ENCODE results near the gene OVOL1.
A peak's percentile ranks its signal among the peaks of the same experiment; 100 is the strongest.

The OVOL1 gene

DNA sequence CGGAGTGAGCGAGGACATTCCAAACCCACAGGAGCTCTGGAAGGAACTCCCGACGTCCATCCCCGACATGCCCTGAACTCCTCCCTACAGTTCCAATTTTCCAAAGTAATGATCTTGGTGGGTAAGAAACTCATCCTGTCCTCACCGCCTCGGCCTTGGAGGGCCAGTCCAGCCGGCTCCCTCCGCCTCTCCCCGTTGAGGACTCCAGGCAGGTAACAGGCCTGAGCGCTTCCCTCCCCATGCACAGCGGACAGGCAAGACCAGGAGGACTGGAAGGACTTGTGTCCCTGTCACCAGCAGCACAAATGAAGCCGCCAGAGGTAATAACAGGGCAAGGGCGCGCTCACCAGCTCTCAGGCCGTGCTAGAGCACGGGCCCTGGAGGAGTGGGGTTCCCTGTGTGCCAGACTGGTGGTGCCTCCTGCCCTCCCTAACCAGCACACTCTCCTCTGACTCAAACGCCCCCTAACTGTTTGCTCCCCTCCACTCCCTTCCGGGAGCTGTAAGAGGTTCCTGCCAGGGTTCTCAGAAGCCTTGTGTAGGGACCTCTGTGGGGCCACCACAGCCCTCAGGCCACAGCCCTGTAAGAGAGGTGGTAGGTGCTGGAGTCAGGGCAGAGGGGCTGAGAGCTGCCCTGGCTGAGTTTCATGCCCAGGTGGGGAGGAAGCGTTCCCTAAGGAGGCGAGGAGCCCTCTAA is 17.1 kb downstream of the OVOL1 start:
- H4K91ac ChIP-seq (ENCODE audit: low read length): no peak overlapping the region
- H3K9ac ChIP-seq (ENCODE audit: low read length): no peak overlapping the region
- H2AFZ ChIP-seq (ENCODE audit: low read depth, low read length): no peak overlapping the region
- no peak overlapping the region for H2BK5ac ChIP-seq (ENCODE audit: low read depth, low read length, poor library complexity, severe bottlenecking)
- H3K4me1 ChIP-seq (ENCODE audit: control insufficient read depth, insufficient read depth, low read depth, low read length): peaks cover 3% of the 10 kb centered on the region
- H2BK15ac ChIP-seq (ENCODE audit: low read depth, poor library complexity, severe bottlenecking): no peak overlapping the region
- H3K4me3 ChIP-seq (ENCODE audit: insufficient read depth in 1 of 2, low read depth in 1 of 2, low read length in 2 of 2): no peak overlapping the region
- no peak overlapping the region for H4K8ac ChIP-seq (ENCODE audit: low read length)
- H2BK12ac ChIP-seq (ENCODE audit: low read length in 2 of 2): no peak overlapping the region
- H3K23ac ChIP-seq (ENCODE audit: low read length in 2 of 2): no peak overlapping the region
- H3K4ac ChIP-seq (ENCODE audit: low read depth in 1 of 2, low read length in 2 of 2): no peak overlapping the region
- H3K79me1 ChIP-seq (replicated peaks; ENCODE audit: low read length, poor library complexity, severe bottlenecking): no peaks in the 10 kb centered on the region
- no peak overlapping the region for H3K18ac ChIP-seq (ENCODE audit: low read depth in 1 of 2, low read length in 2 of 2)
- 77% methylated on average over 15 of the region's 21 CpGs for WGBS
- H3K27ac ChIP-seq (ENCODE audit: low read length, poor library complexity, severe bottlenecking): no peak overlapping the region
- no peak for DNase-seq
- no peak overlapping the region for H2BK120ac ChIP-seq (ENCODE audit: low read depth, low read length)
- no peaks in the 10 kb centered on the region for H3K9me3 ChIP-seq (ENCODE audit: control insufficient read depth, low read length)
- H3K27me3 ChIP-seq (ENCODE audit: control insufficient read depth in 1 of 2, insufficient read depth in 1 of 2, low read length in 2 of 2): peaks cover 34 to 52% of the 10 kb centered on the region in 2 experiments
- no peak overlapping the region for H3K4me2 ChIP-seq (ENCODE audit: low read length, poor library complexity, severe bottlenecking)
- H3K14ac ChIP-seq (ENCODE audit: low read length in 2 of 2): no peak overlapping the region
- no peak overlapping the region for H2AK5ac ChIP-seq (ENCODE audit: low read length, severe bottlenecking)
- no peaks in the 10 kb centered on the region for H3K36me3 ChIP-seq (ENCODE audit: control insufficient read depth in 1 of 2, insufficient read depth in 2 of 2, low read depth in 1 of 2, low read length in 2 of 2)

DNA sequence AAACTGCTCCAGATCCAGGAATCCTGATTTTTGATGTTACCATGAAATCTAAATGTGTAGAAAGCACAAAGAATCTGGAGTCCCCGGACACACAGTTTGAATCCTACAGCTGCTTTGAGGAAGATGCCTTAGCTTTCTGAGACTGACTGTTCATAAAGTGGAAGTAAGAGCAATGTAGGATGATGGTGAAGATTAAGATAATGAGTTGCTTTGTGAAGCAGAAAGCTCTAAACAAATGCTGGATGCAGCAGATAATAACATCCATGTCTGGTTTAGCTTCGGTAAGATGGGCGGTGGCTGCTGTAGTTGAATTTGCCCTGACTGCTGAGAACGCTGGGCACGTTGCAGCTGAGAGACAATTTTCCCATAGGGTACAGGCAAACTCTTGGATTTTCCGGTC is 20.1 kb downstream of the OVOL1 start:
- Histone ChIP-seq H3K9me3 (ENCODE audit: control insufficient read depth, low read length) (no peaks in the 10 kb centered on the region), H3K4me3 (ENCODE audit: insufficient read depth in 1 of 2, low read depth in 1 of 2, low read length in 2 of 2) (no peak overlapping the region), H3K27me3 (ENCODE audit: control insufficient read depth in 1 of 2, insufficient read depth in 1 of 2, low read length in 2 of 2) (peaks cover 35 to 42% of the 10 kb centered on the region in 2 experiments), H2AK5ac (ENCODE audit: low read length, severe bottlenecking) (no peak overlapping the region), H2BK5ac (ENCODE audit: low read depth, low read length, poor library complexity, severe bottlenecking) (no peak overlapping the region), H3K4me1 (ENCODE audit: control insufficient read depth, insufficient read depth, low read depth, low read length) (peaks cover 2% of the 10 kb centered on the region), H3K79me1 (replicated peaks; ENCODE audit: low read length, poor library complexity, severe bottlenecking) (no peaks in the 10 kb centered on the region), H3K27ac (ENCODE audit: low read length, poor library complexity, severe bottlenecking) (no peak overlapping the region), H3K14ac (ENCODE audit: low read length in 2 of 2) (no peak overlapping the region), H3K9ac (ENCODE audit: low read length) (no peak overlapping the region), H3K18ac (ENCODE audit: low read depth in 1 of 2, low read length in 2 of 2) (no peak overlapping the region), H2BK12ac (ENCODE audit: low read length in 2 of 2) (no peak overlapping the region), H3K4ac (ENCODE audit: low read depth in 1 of 2, low read length in 2 of 2) (no peak overlapping the region), H2BK15ac (ENCODE audit: low read depth, poor library complexity, severe bottlenecking) (no peak overlapping the region), H4K8ac (ENCODE audit: low read length) (no peak overlapping the region), H3K4me2 (ENCODE audit: low read length, poor library complexity, severe bottlenecking) (no peak overlapping the region), H2BK120ac (ENCODE audit: low read depth, low read length) (no peak overlapping the region), H3K23ac (ENCODE audit: low read length in 2 of 2) (no peak overlapping the region), H4K91ac (ENCODE audit: low read length) (no peak overlapping the region), H3K36me3 (ENCODE audit: control insufficient read depth in 1 of 2, insufficient read depth in 2 of 2, low read depth in 1 of 2, low read length in 2 of 2) (no peaks in the 10 kb centered on the region), H2AFZ (ENCODE audit: low read depth, low read length) (no peak overlapping the region)
- 89% methylated on average over 6 of the region's 6 CpGs for WGBS
- DNase-seq: no peak

DNA sequence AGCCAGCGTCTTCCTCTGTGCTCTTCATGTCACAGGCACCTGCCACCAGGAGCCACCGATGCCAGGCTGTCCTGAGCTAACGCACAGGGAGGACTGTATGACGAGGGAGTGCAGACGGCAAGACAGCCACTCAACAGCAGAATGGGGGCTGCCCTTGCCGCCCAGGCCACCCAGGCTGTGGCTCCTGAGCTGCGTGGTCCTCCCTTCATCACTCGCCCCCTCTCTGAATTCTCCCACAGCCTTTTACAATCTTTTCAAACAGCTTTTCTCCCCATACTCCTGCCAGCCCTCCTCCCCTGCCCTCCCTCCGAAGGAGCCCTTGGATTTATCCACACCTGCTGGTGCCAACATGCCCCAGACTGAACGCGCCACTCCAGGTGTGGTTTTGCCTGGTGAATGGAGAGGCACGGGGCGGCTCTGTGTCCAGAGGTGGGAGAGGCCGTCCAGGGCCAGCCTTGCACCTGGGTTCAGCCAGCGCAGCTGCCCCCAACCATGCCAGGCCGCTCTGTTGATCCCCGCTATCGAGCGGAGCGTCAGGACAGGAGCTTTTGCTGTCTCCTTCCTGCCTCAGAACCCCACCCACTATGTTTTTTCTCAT is 22.0 kb downstream of the OVOL1 start:
- Histone ChIP-seq H3K4me2 (ENCODE audit: low read length, poor library complexity, severe bottlenecking) (no peak overlapping the region), H3K79me1 (replicated peaks; ENCODE audit: low read length, poor library complexity, severe bottlenecking) (no peaks in the 10 kb centered on the region), H3K14ac (ENCODE audit: low read length in 2 of 2) (no peak overlapping the region), H2BK120ac (ENCODE audit: low read depth, low read length) (no peak overlapping the region), H2AFZ (ENCODE audit: low read depth, low read length) (no peak overlapping the region), H2BK15ac (ENCODE audit: low read depth, poor library complexity, severe bottlenecking) (no peak overlapping the region), H3K9me3 (ENCODE audit: control insufficient read depth, low read length) (no peaks in the 10 kb centered on the region), H3K27me3 (ENCODE audit: control insufficient read depth in 1 of 2, insufficient read depth in 1 of 2, low read length in 2 of 2) (peaks cover 21 to 35% of the 10 kb centered on the region in 2 experiments), H2BK5ac (ENCODE audit: low read depth, low read length, poor library complexity, severe bottlenecking) (no peak overlapping the region), H3K4me3 (ENCODE audit: insufficient read depth in 1 of 2, low read depth in 1 of 2, low read length in 2 of 2) (no peak overlapping the region), H3K36me3 (ENCODE audit: control insufficient read depth in 1 of 2, insufficient read depth in 2 of 2, low read depth in 1 of 2, low read length in 2 of 2) (no peaks in the 10 kb centered on the region), H3K4me1 (ENCODE audit: control insufficient read depth, insufficient read depth, low read depth, low read length) (peaks cover 2% of the 10 kb centered on the region), H3K9ac (ENCODE audit: low read length) (no peak overlapping the region), H3K18ac (ENCODE audit: low read depth in 1 of 2, low read length in 2 of 2) (no peak overlapping the region), H4K8ac (ENCODE audit: low read length) (peak overlapping the region; percentile 77), H4K91ac (ENCODE audit: low read length) (peak overlapping the region; percentile 50), H3K27ac (ENCODE audit: low read length, poor library complexity, severe bottlenecking) (no peak overlapping the region), H2BK12ac (ENCODE audit: low read length in 2 of 2) (no peak overlapping the region), H2AK5ac (ENCODE audit: low read length, severe bottlenecking) (no peak overlapping the region), H3K4ac (ENCODE audit: low read depth in 1 of 2, low read length in 2 of 2) (no peak overlapping the region), H3K23ac (ENCODE audit: low read length in 2 of 2) (no peak overlapping the region)
- 86% methylated on average over 20 of the region's 20 CpGs for WGBS
- no peak for DNase-seq

DNA sequence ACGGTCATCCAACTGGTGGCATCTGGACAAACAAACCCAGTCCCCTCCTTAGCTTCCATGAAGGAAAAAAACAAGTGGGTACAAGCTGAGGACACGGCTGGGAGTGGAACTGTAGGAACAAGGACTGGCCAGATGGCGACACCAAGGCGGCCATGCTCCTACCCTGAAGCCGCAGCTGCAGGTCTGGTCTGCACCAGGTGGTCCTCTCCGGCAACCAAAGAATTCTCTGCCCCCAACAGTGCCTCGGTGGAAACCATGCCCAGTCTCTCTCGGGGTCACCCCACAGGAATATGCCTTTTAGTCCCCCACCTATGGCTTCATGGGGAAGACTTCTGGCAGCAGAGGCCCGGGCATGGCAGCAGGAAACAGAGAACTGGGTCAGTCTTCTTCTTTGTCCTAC is 22.6 kb downstream of the OVOL1 start:
- Histone ChIP-seq H3K18ac (ENCODE audit: low read depth in 1 of 2, low read length in 2 of 2) (no peak overlapping the region), H3K27ac (ENCODE audit: low read length, poor library complexity, severe bottlenecking) (no peak overlapping the region), H2AK5ac (ENCODE audit: low read length, severe bottlenecking) (no peak overlapping the region), H2BK15ac (ENCODE audit: low read depth, poor library complexity, severe bottlenecking) (no peak overlapping the region), H3K4ac (ENCODE audit: low read depth in 1 of 2, low read length in 2 of 2) (no peak overlapping the region), H2BK12ac (ENCODE audit: low read length in 2 of 2) (no peak overlapping the region), H3K36me3 (ENCODE audit: control insufficient read depth in 1 of 2, insufficient read depth in 2 of 2, low read depth in 1 of 2, low read length in 2 of 2) (no peaks in the 10 kb centered on the region), H4K8ac (ENCODE audit: low read length) (no peak overlapping the region), H3K27me3 (ENCODE audit: control insufficient read depth in 1 of 2, insufficient read depth in 1 of 2, low read length in 2 of 2) (peaks cover 15 to 29% of the 10 kb centered on the region in 2 experiments), H3K9me3 (ENCODE audit: control insufficient read depth, low read length) (no peaks in the 10 kb centered on the region), H2AFZ (ENCODE audit: low read depth, low read length) (no peak overlapping the region), H4K91ac (ENCODE audit: low read length) (no peak overlapping the region), H3K4me1 (ENCODE audit: control insufficient read depth, insufficient read depth, low read depth, low read length) (peaks cover 2% of the 10 kb centered on the region), H3K23ac (ENCODE audit: low read length in 2 of 2) (no peak overlapping the region), H3K4me2 (ENCODE audit: low read length, poor library complexity, severe bottlenecking) (no peak overlapping the region), H3K79me1 (replicated peaks; ENCODE audit: low read length, poor library complexity, severe bottlenecking) (no peaks in the 10 kb centered on the region), H2BK5ac (ENCODE audit: low read depth, low read length, poor library complexity, severe bottlenecking) (no peak overlapping the region), H3K14ac (ENCODE audit: low read length in 2 of 2) (no peak overlapping the region), H3K9ac (ENCODE audit: low read length) (no peak overlapping the region), H2BK120ac (ENCODE audit: low read depth, low read length) (no peak overlapping the region), H3K4me3 (ENCODE audit: insufficient read depth in 1 of 2, low read depth in 1 of 2, low read length in 2 of 2) (no peak overlapping the region)
- WGBS: 75% methylated on average over 8 of the region's 9 CpGs
- no peak for DNase-seq
